ENCODE results near the gene ABCG4. TPM values are rescaled to one million over a fixed set of nuclear protein-coding genes. Genes with fewer than 3 reads are reported as not detected.
"Not testable (repeated sequence)": the region's sequence is repeated elsewhere in the genome, so short reads cannot be mapped to it uniquely, and the experiment has no call there.

The ABCG4 gene
- total RNA-seq, 2 donors from 2014 or later, result 1.4 to 1.8 TPM

DNA sequence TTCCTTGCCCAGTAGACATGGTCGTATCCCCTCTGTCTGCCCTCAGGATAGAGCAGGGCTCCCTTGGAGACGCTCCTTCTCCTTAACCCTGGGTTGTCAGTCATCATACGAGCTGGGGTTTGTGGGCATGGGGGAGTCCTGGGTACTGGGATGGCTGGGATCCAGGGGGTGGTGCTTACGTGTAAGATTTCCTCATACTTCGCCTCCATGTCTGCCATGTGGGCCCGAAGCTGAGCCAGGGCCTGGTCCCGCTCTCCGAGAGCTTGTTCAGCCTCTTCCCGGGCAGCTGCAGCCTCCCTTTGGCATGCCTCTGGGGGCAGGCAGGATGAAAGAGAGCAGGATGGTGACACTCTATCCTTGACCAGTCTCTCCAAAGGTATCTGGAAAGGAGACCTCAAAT lies 41.7 kb downstream of the ABCG4 start:
- Histone ChIP-seq H3K4me3 (no peak overlapping the region), H3K9me3 (no peaks in the 10 kb centered on the region), H3K27ac (no peak overlapping the region), H3K27me3 (no peaks in the 10 kb centered on the region), H3K36me3 (no peaks in the 10 kb centered on the region), H3K4me1 (no peaks in the 10 kb centered on the region)
- DNase-seq (ENCODE audit: low spot score), result no peak
- TF ChIP-seq, protein P1, sequence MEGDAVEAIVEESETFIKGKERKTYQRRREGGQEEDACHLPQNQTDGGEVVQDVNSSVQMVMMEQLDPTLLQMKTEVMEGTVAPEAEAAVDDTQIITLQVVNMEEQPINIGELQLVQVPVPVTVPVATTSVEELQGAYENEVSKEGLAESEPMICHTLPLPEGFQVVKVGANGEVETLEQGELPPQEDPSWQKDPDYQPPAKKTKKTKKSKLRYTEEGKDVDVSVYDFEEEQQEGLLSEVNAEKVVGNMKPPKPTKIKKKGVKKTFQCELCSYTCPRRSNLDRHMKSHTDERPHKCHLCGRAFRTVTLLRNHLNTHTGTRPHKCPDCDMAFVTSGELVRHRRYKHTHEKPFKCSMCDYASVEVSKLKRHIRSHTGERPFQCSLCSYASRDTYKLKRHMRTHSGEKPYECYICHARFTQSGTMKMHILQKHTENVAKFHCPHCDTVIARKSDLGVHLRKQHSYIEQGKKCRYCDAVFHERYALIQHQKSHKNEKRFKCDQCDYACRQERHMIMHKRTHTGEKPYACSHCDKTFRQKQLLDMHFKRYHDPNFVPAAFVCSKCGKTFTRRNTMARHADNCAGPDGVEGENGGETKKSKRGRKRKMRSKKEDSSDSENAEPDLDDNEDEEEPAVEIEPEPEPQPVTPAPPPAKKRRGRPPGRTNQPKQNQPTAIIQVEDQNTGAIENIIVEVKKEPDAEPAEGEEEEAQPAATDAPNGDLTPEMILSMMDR (IDR thresholded peaks at IDR 0.05), result no peak

DNA sequence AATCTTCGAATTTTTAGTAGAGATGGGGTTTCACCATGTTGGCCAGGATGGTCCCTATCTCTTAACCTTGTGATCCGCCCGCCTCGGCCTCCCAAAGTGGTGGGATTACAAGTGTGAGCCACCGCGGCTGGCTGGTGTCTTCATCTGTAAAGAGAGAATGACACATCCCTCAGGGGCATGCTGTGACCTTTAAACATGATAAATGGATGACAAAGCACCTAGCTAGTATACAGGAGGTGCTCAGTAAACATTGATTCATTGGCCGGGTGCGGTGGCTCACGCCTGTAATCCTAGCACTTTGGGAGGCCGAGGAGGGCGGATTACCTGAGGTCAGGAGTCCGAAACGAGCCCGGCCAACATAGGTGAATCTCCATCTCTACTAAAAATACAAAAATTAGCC lies 42.4 kb downstream of the ABCG4 start:
- H3K4me3 ChIP-seq; H3K27me3 ChIP-seq; H3K27ac ChIP-seq; H3K36me3 ChIP-seq; H3K9me3 ChIP-seq; H3K4me1 ChIP-seq; DNase-seq (ENCODE audit: low spot score): not testable (repeated sequence)

DNA sequence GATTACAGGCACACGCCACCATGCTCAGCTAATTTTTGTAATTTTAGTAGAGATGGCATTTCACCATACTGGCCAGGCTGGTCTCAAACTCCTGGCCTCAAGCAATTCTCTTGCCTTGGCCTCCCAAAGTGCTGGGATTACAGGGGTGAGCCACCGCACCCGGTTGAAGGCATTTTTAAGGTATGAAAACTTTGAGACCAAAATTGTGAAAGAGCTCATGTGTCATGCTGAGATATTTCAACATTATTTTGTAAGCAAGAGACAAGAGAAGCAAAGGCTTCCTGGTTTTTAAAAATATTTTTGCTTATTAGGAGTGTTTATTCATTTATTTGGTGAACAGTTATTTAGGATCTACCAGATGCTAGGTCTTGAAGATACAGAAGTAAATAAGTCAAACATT lies 43.3 kb downstream of the ABCG4 start:
- Histone ChIP-seq H3K4me3 (no peak overlapping the region), H3K4me1 (no peaks in the 10 kb centered on the region), H3K27me3 (no peaks in the 10 kb centered on the region), H3K27ac (no peak overlapping the region), H3K36me3 (no peaks in the 10 kb centered on the region), H3K9me3 (no peaks in the 10 kb centered on the region)
- TF ChIP-seq, protein P1 (IDR thresholded peaks at IDR 0.05), result no peak
- DNase-seq (ENCODE audit: low spot score), result no peak

DNA sequence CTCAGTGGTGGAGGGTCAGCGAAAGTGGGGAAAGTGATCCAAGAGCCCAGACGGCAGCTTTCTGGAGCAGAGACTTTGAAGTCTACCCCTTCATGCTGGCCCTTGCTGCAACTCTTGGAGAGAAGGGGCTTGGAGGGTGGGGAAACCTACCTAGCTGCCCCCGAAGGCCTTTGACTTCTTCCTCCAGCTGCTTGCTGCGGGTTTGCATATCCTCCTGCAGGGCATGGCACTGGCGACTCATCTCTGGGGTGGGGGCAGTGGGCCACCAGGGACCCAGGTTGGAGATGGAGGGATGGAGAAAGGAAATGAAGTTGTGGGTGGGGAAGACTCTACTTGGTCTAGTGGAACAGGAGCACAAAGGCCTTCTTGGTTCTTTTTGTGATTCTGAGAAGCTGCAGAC lies 44.1 kb downstream of the ABCG4 start:
- Histone ChIP-seq H3K36me3 (no peaks in the 10 kb centered on the region), H3K9me3 (no peaks in the 10 kb centered on the region), H3K4me1 (no peaks in the 10 kb centered on the region), H3K27me3 (no peaks in the 10 kb centered on the region), H3K27ac (no peak overlapping the region), H3K4me3 (no peak overlapping the region)
- no peak for DNase-seq (ENCODE audit: low spot score)
- TF ChIP-seq, protein P1 (IDR thresholded peaks at IDR 0.05), result no peak

DNA sequence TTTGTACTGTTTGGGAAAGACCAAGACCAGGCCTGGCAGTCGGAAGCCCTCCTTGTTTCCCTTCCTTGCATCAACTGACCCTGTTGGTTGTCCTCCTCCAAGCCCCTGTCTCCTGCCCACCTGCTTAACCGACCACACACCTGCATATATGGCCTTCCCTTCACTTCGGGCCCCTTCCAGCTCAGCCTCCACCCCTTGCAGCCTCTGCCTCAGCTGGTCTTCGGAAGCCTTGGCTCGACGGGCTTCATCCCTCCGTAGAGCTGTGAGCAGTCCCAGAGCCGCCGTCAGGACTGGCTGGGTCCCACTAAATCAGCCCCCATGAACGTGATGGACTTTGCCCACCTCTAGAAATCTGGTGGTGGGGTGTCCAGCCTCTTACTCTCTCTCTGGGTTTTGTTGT lies 44.8 kb downstream of the ABCG4 start:
- TF ChIP-seq, protein P1 (IDR thresholded peaks at IDR 0.05), result no peak
- Histone ChIP-seq H3K27ac (no peak overlapping the region), H3K4me1 (no peaks in the 10 kb centered on the region), H3K4me3 (no peak overlapping the region), H3K36me3 (no peaks in the 10 kb centered on the region), H3K9me3 (no peaks in the 10 kb centered on the region), H3K27me3 (no peaks in the 10 kb centered on the region)
- DNase-seq (ENCODE audit: low spot score), result no peak

DNA sequence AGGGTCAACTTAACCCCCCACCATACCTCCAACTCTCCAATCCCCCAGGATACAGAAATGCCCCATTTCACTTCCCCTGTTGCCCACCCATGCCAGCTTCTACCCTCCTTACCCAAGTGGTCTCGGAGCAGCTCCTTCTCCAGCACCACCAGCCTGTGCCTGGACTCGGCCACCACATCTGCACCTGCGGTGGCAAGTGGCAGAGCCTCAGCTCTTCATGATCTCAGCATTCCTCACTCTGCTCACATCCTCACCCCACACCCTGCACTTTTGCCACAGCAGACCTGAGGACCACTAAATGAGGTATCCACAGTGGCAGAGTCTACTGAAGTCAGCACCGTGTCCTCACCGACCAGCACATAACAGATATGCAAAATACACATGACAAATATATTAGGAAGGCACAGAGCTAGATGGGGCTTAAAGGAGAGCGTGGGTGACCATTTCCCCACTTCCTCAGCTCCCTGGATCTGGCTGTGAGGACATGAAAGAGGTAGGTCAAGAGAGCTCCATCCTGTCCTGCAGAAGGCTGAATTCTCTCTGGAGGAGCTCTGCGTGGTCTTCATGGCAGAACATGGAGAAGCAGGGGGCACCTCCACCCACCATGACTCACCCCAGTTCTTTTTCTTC lies 46.1 kb downstream of the ABCG4 start:
- no peak overlapping the region for H3K27ac ChIP-seq
- TF ChIP-seq, protein P1 (IDR thresholded peaks at IDR 0.05), result no peak
- no peak for DNase-seq (ENCODE audit: low spot score)

More for the DNA sequence above, 46.1 kb downstream of the ABCG4 start:
- H3K4me1 ChIP-seq, result no peaks in the 10 kb centered on the region
- no peaks in the 10 kb centered on the region for H3K36me3 ChIP-seq
- H3K4me3 ChIP-seq, result no peak overlapping the region
- no peaks in the 10 kb centered on the region for H3K27me3 ChIP-seq
- no peaks in the 10 kb centered on the region for H3K9me3 ChIP-seq
